OCI-LY7 (cell line): Measurements from ENCODE around the gene FBLN1. TPM values are rescaled to one million over a fixed set of nuclear protein-coding genes. Genes with fewer than 3 reads are reported as not detected.

Source experiments
- Bru-seq: library from RNA; stranded (reverse); fragments of 400-500 nt; gene quantifications from one replicate; lab custom pipeline; 2021; lab: Mats Ljungman, UMichigan
- BruChase-seq, 2 experiments: library from RNA; stranded (reverse); fragments of 400-500 nt; gene quantifications; one replicate each; lab custom pipeline; 2021; lab: Mats Ljungman, UMichigan
- BruUV-seq: library from RNA; stranded (reverse); fragments of 400-500 nt; replicated peaks from 2 replicates; lab custom pipeline; 2021; lab: Mats Ljungman, UMichigan
- CTCF ChIA-PET: fragments of 300-600 bp; sonication (Branson Sonifier 250); formaldehyde crosslinking; loops from one replicate; lab custom pipeline; 2022; ENCODE audit warnings: antibody characterized with exemption; ENCODE audit not compliant: unreplicated experiment; lab: Charles Lee
- POLR2A ChIA-PET: fragments of 300-600 bp; sonication (Branson Sonifier 250); formaldehyde crosslinking; loops from one replicate; lab custom pipeline; 2022; ENCODE audit warnings: antibody characterized with exemption; lab: Charles Lee
- DNase-seq: peaks from one replicate; pipeline ENCODE4 v3.0.0-alpha.2; 2015; ENCODE audit warnings: low spot score
- H2AFZ ChIP-seq: fragments of 200-600 bp; sonication (generic), shearing (Covaris generic); 2 replicates; pipeline ENCODE4 v1.6.1; 2014; ENCODE audit warnings: mild to moderate bottlenecking, antibody characterized with exemption, low read length, moderate library complexity
- H3K27ac ChIP-seq: fragments of 200-600 bp; sonication (generic); 2 replicates; pipeline ENCODE4 v1.5.1; 2014; ENCODE audit warnings: mixed run types, low read depth, mild to moderate bottlenecking, moderate library complexity, low read length, inconsistent platforms; ENCODE audit not compliant: poor library complexity, severe bottlenecking
- H3K36me3 ChIP-seq: fragments of 200-600 bp; sonication (generic); 2 replicates; pipeline ENCODE4 v1.6.1; 2014; ENCODE audit warnings: mild to moderate bottlenecking, antibody characterized with exemption, low read length, moderate library complexity, mixed read lengths; ENCODE audit not compliant: insufficient read depth
- H3K4me1 ChIP-seq: fragments of 200-600 bp; sonication (generic); 2 replicates; pipeline ENCODE4 v1.5.1; 2014; ENCODE audit warnings: mild to moderate bottlenecking, low read length; ENCODE audit not compliant: insufficient read depth, poor library complexity, severe bottlenecking
- H3K4me2 ChIP-seq: fragments of 200-600 bp; sonication (generic); 2 replicates; pipeline ENCODE4 v1.6.1; 2014; ENCODE audit warnings: mild to moderate bottlenecking, low read length
- H3K4me3 ChIP-seq: fragments of 200-600 bp; sonication (generic); 2 replicates; pipeline ENCODE4 v1.5.1; 2014; ENCODE audit warnings: mild to moderate bottlenecking, low read depth, low read length; ENCODE audit not compliant: poor library complexity, severe bottlenecking
- H3K79me2 ChIP-seq: fragments of 200-600 bp; sonication (generic); 2 replicates; pipeline ENCODE4 v1.6.1; 2016; ENCODE audit warnings: low read depth, mild to moderate bottlenecking, low read length, moderate library complexity, mixed read lengths; ENCODE audit not compliant: insufficient read depth
- H3K9me2 ChIP-seq: fragments of 200-600 bp; sonication (generic); 2 replicates; pipeline ENCODE4 v1.6.1; 2016; ENCODE audit warnings: mild to moderate bottlenecking, low read length, mixed read lengths; ENCODE audit not compliant: insufficient read depth
- H3K9me3 ChIP-seq: fragments of 200-600 bp; sonication (generic); 2 replicates; pipeline ENCODE4 v1.6.1; 2014; ENCODE audit warnings: mild to moderate bottlenecking, mixed run types, low read length, mixed read lengths
- H4K20me1 ChIP-seq: fragments of 200-600 bp; sonication (generic); 2 replicates; pipeline ENCODE4 v1.6.1; 2014; ENCODE audit warnings: mild to moderate bottlenecking, antibody characterized with exemption, low read length, moderate library complexity, mixed read lengths; ENCODE audit not compliant: insufficient read depth
- EZH2phosphoT487 ChIP-seq: fragments of 200-600 bp; sonication (generic); IDR thresholded peaks from 2 replicates; pipeline ENCODE4 v1.6.1; 2018; ENCODE audit warnings: low read depth, borderline replicate concordance, mild to moderate bottlenecking, mixed run types, antibody characterized with exemption, low read length, moderate library complexity, mixed read lengths
- intact Hi-C: fragments of 100-400 bp; cut with micrococcal nuclease; formaldehyde crosslinking; loops from one replicate; pipeline ENCODE4 v1.10.0; 2022; ENCODE audit not compliant: unreplicated experiment
- long read RNA-seq: library from polyadenylated mRNA; stranded (forward); transcript quantifications from one replicate; pipeline ENCODE4 v2.0.0, GENCODE V29; 2022
- total RNA-seq, 2 experiments: library from RNA; depleted of rRNA in 1 of 2; stranded (reverse); fragments of >200 nt in 1 of 2; shearing (Covaris generic) in 1 of 2; gene quantifications; 2 replicates each; pipeline ENCODE4 v1.2.3, GENCODE V29; 2014 to 2022
- TF ChIP-seq, protein P1 (sequence below): fragments of 200-600 bp; sonication (generic); conservative IDR thresholded peaks from 2 replicates; pipeline ENCODE4 v1.5.1; 2014; ENCODE audit warnings: mild to moderate bottlenecking, antibody characterized with exemption, low read length, moderate library complexity, mixed read lengths

Gene FBLN1, protein sequence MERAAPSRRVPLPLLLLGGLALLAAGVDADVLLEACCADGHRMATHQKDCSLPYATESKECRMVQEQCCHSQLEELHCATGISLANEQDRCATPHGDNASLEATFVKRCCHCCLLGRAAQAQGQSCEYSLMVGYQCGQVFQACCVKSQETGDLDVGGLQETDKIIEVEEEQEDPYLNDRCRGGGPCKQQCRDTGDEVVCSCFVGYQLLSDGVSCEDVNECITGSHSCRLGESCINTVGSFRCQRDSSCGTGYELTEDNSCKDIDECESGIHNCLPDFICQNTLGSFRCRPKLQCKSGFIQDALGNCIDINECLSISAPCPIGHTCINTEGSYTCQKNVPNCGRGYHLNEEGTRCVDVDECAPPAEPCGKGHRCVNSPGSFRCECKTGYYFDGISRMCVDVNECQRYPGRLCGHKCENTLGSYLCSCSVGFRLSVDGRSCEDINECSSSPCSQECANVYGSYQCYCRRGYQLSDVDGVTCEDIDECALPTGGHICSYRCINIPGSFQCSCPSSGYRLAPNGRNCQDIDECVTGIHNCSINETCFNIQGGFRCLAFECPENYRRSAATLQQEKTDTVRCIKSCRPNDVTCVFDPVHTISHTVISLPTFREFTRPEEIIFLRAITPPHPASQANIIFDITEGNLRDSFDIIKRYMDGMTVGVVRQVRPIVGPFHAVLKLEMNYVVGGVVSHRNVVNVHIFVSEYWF
- total RNA-seq (2014; rRNA removed; shearing (Covaris generic)), result not detected in 2 replicates
- total RNA-seq (2022), result not detected in 2 replicates
- percentile 3 among the genes with signal in this experiment for Bru-seq, nascent RNA
- BruChase-seq, experiment 1, labeled RNA remaining after a 6-hour chase, result not detected
- BruChase-seq, experiment 2, labeled RNA remaining after a 2-hour chase, result percentile 2 among the genes with signal in this experiment
- long read RNA-seq, result 0 reads

DNA sequence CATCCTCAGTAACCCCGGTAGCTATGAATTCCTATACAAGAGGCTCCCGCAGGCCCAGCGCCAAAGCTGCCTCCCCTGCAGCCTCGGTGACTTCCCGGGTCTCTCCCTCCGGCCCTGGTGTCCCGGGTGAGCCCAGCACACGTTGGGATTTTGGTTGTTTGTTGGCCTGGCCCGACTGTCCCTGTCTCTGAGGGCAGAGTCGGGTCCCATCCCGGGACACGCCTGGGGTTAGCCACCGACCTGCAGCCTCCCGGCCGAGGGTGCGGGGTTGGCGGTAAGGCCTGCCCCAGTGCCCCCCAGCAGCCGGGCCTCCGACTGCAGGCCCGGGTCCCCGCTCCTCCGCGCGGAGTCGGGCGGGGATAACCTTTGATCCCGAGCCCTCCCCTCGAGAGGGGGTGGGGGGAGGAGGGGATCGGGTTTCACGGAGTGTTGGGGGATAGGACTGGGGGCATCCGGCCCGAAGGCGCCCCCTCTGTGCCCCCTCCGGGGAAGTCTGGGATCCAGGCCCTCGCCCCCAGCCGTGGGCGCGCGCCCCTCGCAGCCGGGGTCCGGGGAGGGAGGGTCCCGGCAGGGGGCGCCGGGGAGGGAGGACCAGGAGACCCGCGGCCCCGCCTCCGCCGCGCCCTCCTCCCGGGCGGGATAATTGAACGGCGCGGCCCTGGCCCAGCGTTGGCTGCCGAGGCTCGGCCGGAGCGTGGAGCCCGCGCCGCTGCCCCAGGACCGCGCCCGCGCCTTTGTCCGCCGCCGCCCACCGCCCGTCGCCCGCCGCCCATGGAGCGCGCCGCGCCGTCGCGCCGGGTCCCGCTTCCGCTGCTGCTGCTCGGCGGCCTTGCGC lies at the start of gene FBLN1:
FBLN1 (plus strand) TSS at position 669 of the 835 bp plus-strand sequence; CDS start at position 772, 103 bp downstream.
- no peaks in the 10 kb centered on the region for H4K20me1 ChIP-seq
- POLR2A ChIA-PET, result no interaction called here
- intact Hi-C loops, result no loop called here
- no peak within 1 kb of the TSS for H3K27ac ChIP-seq
- H3K4me2 ChIP-seq, result no peak within 1 kb of the TSS
- no peaks in the 10 kb centered on the region for H3K36me3 ChIP-seq
- DNase-seq, result no peak
- no peak for TF ChIP-seq EZH2phosphoT487
- TF ChIP-seq, protein P1, sequence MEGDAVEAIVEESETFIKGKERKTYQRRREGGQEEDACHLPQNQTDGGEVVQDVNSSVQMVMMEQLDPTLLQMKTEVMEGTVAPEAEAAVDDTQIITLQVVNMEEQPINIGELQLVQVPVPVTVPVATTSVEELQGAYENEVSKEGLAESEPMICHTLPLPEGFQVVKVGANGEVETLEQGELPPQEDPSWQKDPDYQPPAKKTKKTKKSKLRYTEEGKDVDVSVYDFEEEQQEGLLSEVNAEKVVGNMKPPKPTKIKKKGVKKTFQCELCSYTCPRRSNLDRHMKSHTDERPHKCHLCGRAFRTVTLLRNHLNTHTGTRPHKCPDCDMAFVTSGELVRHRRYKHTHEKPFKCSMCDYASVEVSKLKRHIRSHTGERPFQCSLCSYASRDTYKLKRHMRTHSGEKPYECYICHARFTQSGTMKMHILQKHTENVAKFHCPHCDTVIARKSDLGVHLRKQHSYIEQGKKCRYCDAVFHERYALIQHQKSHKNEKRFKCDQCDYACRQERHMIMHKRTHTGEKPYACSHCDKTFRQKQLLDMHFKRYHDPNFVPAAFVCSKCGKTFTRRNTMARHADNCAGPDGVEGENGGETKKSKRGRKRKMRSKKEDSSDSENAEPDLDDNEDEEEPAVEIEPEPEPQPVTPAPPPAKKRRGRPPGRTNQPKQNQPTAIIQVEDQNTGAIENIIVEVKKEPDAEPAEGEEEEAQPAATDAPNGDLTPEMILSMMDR, result no peak
- no peak within 1 kb of the TSS for H2AFZ ChIP-seq
- no peaks in the 10 kb centered on the region for H3K9me2 ChIP-seq
- H3K4me1 ChIP-seq, result no peaks in the 10 kb centered on the region
- no peaks in the 10 kb centered on the region for H3K9me3 ChIP-seq
- no peaks in the 10 kb centered on the region for H3K79me2 ChIP-seq
- no TSS peak for BruUV-seq
- CTCF ChIA-PET, result no interaction called here
- H3K4me3 ChIP-seq, result no peak within 1 kb of the TSS

GRCh38 chr22:45453764-45454163 lies 48.9 kb upstream of the FBLN1 start:
- H3K79me2 ChIP-seq, result no peaks in the 10 kb centered on the region
- no peak overlapping the region for H2AFZ ChIP-seq
- intact Hi-C loops, result no loop called here
- no peaks in the 10 kb centered on the region for H3K9me3 ChIP-seq
- H3K4me3 ChIP-seq, result no peak overlapping the region
- no peak overlapping the region for H3K27ac ChIP-seq
- no peak for DNase-seq
- H3K4me2 ChIP-seq, result no peak overlapping the region
- POLR2A ChIA-PET, result no interaction called here
- no peaks in the 10 kb centered on the region for H3K4me1 ChIP-seq
- no peaks in the 10 kb centered on the region for H4K20me1 ChIP-seq
- no peaks in the 10 kb centered on the region for H3K36me3 ChIP-seq
- TF ChIP-seq EZH2phosphoT487, result no peak
- TF ChIP-seq, protein P1, result no peak
- CTCF ChIA-PET, result interaction anchor here (0.5 kb wide), 1 partner anchor 241 kb away, joined by 3 read pairs; no protein-coding TSS in a partner anchor
- H3K9me2 ChIP-seq, result no peaks in the 10 kb centered on the region
- BruUV-seq, result no TSS peak
